NCI-H2029 (cell line): ENCODE results near the gene ELAC1.

Experiments used
- DNase-seq: peaks from one replicate; lab custom pipeline; 2025; lab: John Stamatoyannopoulos, UW

ELAC1 gene

DNA sequence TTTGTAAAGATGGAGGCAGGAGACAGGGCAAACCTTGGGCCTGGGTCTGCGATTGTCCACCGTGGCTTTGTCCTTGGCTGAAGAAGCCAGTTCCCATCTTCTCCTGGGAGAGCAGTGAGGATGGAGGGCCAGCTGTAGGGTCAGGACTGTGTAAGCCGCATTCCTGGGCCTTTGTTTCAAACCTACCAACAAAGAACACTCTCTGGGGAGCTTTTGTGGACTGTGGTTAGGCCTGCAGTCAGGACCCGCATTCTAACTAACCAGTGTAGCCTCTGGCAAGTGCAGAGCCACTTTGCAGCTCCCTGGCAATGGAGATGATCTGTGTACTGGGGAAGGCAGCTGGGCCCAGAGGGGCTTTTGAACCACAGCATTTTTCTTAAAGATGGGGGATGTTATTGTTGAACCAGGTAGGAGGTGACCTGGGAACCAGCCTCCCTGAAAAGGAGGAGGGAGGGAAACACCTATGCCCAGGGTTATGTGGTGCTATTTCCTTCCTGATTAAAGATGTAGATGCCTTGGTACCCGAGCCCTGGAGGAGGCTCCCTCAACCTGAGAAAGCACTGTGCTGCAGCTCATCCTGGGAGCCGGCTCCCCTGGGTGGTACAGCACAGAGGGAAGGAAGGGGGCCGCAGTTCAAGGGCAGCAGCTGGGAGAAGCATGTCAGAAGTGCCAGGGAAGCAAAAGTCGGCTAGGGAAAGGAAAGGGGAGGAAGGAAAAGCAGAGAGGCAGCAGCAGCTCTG, 49.5 kb downstream of the ELAC1 start:
- DNase-seq = no peak

DNA sequence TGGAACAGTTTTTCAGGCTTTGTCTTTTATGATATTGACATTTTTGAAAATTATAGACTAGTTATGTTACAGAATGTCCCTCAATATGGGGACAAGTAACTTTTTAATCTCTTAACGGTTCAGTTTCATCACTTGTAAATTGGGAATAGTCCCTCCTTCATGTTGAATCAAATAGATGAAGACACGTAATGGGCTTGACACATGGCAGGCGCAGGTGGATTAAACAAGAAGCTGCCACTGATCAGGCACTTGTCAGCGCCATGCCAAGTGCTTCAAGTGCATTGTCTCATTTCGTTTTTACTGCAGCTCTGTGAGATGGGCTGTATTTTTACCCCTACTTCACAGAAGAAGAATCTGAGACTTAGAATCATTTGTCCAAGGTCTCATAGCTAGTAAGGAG, 52.7 kb downstream of the ELAC1 start:
- DNase-seq = no peak

DNA sequence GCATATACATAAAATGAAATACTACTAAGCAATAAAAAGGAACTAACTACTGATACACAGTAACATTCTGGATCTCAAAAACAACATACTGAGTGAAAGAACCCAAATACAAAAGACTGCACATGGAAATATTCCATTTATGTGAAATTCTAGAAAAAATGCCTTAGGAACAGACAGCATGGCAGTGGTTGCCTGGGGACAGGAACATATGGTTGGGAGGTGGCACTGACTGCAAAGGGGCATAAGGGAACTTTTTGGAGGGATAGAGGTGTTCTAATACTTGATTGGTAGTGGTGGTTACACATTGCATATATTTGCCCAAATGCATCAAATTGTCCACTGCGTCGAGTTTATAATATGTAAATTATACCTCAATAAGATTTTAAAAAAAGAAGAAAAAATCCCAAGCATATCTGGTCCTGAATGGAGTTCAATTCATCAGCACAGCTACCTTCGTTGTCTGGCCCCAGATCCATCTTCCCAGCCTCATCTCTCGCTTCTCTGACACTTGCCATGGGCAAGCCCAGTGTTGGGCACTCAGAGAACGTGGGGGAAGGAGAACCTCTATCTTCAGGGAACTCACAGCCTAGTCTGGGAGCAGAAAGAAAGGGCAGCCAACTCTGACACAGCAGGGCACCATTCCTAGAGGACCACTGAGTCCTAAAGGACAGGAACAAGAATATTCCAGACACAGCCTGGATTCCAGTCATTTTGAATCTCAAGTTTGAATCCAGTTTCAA, 53.6 kb downstream of the ELAC1 start:
- no peak for DNase-seq

DNA sequence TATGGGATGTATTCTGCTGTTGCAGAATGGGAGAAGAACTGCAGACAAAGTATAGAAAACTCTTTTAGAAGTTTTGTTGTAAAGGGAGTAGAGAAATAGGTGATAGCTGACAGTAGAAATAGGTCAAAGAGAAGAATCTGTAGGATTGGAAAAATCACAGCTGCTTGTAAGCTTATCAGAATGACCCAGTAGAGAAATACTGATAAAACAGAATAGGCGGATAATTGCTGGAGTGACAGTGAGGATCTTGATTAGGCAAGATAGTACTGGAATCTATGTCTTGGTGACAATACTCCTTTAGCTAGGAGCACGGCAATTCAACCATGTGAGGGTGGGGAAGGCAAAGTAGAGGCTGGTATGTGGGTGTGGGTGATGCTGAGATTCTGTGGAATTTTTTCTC, 57.7 kb downstream of the ELAC1 start:
- no peak for DNase-seq

DNA sequence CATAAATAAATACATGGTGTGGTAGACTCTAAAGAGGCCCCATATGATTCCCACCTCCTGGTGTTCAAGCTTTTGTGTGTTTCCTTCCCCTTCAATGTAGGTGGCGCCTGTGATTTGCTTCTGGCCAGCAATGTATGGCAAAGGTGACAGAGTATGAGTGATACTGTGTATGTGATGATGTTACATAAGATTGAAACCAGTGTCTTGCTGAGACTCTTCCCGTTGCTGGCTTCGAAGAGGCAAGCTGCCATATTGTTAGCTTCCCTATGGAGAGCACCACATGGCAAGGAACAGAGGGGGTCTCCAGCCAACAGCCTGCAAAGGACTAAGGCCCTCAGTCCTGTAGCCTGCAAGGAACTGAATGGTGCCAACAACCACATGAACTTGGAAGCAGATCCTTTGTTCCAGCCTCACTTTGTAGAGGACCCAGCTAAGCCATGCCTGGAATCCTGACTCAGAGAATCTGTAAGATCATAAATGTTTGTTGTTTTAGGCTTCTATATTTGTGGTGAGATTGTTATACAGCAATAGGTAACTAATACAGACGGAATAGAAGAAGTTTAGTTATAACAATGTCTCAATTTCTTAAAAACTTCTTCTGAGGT, 60.5 kb downstream of the ELAC1 start:
- no peak for DNase-seq

DNA sequence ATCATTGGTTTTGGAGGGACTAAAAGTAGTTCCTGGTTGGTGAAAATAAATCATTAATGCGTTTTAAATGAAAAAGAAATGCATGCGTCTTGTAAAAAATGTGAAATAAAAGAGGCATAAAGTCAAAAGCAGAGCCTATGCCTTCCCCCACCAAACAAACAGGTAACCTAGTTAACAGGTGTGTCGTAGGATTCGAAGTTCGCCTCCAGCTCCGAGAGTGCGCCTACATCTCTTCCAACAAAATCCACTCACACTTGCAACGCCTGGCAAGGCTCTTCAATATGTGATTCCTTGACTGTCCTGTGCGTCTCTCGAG, 61.5 kb downstream of the ELAC1 start:
- DNase-seq = peak; percentile 29

DNA sequence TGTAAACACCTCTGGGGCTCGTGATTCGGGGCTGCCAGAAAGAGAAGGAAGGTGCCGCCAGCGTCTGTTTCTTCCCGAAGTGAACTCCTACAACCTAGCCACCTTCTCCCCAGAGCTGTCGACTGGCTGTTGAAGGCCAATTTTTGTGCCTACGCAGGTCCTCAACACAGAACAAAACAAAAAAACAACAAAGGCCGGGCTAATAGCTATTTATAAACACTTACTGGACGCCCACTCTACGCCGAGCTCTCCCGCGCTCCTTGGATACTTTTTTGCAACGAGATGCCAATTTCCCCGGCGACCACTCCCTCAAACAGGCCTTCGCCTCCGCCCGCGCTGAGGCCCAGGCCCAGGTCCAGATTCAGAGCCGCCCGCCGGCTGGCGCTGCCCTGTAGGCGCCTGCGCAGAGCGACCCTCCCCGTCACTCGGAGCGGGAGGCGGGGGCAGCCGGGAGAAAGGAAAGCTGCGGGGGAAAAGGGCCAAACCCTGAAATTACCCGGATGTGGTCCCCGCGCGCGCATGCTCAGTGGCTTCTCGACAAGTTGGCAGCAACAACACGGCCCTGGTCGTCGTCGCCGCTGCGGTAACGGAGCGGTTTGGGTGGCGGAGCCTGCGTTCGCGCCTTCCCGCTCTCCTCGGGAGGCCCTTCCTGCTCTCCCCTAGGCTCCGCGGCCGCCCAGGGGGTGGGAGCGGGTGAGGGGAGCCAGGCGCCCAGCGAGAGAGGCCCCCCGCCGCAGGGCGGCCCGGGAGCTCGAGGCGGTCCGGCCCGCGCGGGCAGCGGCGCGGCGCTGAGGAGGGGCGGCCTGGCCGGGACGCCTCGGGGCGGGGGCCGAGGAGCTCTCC, 62.1 kb downstream of the ELAC1 start, which contains the start of gene SMAD4:
SMAD4 (plus strand) TSS at position 520 of the 843 bp plus-strand sequence. CDS start 16,834 bp downstream, outside the sequence.
- peak; percentile 84 for DNase-seq

DNA sequence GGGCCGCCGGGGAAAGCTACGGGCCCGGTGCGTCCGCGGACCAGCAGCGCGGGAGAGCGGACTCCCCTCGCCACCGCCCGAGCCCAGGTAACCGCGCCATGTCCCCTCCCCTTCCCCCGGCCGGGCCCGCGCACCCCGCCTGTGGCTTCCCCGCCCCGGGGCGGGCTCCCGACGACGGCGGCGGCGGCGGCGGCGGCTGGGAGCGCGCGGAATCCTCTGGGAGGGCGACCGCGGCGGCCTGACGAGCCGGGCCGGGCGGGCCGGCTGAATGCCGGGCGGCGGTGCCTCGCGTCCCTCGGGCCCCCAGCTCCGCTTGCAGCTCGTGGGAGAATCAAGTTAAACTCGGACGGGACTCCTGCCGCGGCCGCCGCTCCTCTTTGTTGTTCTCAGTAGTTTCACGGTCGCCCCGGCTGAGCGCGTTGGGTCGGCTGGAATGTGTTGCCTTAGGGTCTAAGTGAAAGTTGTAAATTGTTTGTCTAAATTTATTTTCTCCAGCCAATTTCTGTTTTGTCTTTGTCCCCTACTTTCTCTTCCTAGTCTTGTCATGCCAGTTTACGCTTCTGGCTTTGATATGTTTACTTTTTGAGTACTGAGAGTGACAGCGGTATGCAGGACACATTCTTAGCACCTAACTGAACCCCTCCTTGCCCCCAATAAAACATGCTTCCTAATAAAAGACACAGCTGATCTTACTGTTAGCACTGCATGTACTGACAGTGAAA, 62.9 kb downstream of the ELAC1 start:
- peak; percentile 25 for DNase-seq

DNA sequence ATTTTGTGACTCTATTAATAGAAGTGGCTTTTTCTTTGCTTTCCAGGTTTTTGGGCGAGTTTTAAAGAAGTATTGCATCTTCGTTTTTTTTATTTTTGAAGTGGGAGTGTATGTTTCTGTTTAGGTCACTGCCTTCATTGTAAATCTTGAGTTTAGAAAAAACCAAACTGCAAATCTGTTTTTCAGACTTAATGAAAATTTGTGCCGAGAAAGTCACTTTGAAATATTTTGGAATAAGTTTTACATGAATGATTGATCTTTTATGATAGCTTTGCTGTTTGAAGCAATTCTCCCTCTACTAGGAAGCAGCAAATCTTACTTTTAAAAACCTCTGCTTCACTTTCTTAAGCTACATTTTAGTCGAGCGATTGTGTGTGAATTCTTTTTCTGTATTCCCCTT, 64.4 kb downstream of the ELAC1 start:
- no peak for DNase-seq

DNA sequence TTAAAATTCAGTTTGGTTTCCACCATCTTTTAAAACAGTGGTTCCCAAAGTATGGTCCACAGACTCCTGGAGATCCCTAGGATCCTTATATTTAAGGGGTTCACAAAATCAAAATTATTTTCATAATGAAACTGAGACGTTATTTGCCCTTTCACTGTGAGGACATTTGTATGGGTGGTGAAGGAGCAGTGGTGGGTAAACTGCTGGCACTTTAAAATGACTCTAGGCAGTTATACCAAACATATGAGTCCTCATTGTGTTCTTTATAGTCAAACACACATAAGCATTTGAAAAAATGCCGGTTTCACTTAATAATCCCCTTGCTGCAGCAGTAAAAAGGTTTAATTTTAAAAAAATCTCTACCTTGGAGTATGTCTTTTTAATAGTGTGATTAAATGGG, 69.4 kb downstream of the ELAC1 start:
- no peak for DNase-seq
